PC-9 (cell line): Measurements from ENCODE around the gene PDE4B. TPM values are rescaled to one million over a fixed set of nuclear protein-coding genes. Genes with fewer than 3 reads are reported as not detected.

Experiments used
- BruUV-seq: library from RNA; stranded (reverse); fragments of 400-500 nt; replicated peaks from 2 replicates; lab custom pipeline; 2021; lab: Mats Ljungman, UMichigan
- CTCF ChIA-PET: fragments of 300-600 bp; sonication (Branson Sonifier 250); formaldehyde crosslinking; loops from one replicate; lab custom pipeline; 2022; ENCODE audit warnings: antibody characterized with exemption; lab: Charles Lee
- POLR2A ChIA-PET: fragments of 300-600 bp; sonication (Branson Sonifier 250); formaldehyde crosslinking; loops from one replicate; lab custom pipeline; 2022; ENCODE audit warnings: antibody characterized with exemption; ENCODE audit not compliant: unreplicated experiment; lab: Charles Lee
- DNase-seq, 2 experiments: peaks; one replicate each; pipeline versions ENCODE4 v3.0.0 to v3.0.0-alpha.2; 2015 to 2022; ENCODE audit warnings: mixed read lengths in 1 of 2
- H2AFZ ChIP-seq: fragments of 200-600 bp; sonication (generic); 2 replicates; pipeline ENCODE4 v1.8.1; 2017; ENCODE audit warnings: antibody characterized with exemption
- H3F3A ChIP-seq: fragments of 200-600 bp; sonication (generic); 2 replicates; pipeline ENCODE4 v1.8.1; 2017; ENCODE audit warnings: antibody characterized with exemption, mild to moderate bottlenecking, low read depth; ENCODE audit not compliant: insufficient read depth
- H3K27ac ChIP-seq: fragments of 200-600 bp; sonication (generic); 2 replicates; pipeline ENCODE4 v1.6.1; 2016; ENCODE audit warnings: mixed run types
- H3K27me3 ChIP-seq: fragments of 200-600 bp; sonication (generic); 2 replicates; pipeline ENCODE4 v1.6.1; 2016; ENCODE audit warnings: low read depth, mixed run types; ENCODE audit not compliant: insufficient read depth
- H3K36me3 ChIP-seq: fragments of 200-600 bp; sonication (generic); 2 replicates; pipeline ENCODE4 v1.6.1; 2016; ENCODE audit warnings: low read depth, mixed run types
- H3K4me1 ChIP-seq: fragments of 200-600 bp; sonication (generic); replicated peaks from 2 replicates; pipeline ENCODE4 v1.6.1; 2016; ENCODE audit warnings: mixed run types; ENCODE audit not compliant: insufficient read depth
- H3K4me2 ChIP-seq: fragments of 200-600 bp; sonication (generic); 2 replicates; pipeline ENCODE4 v1.6.1; 2017; ENCODE audit warnings: mixed run types
- H3K4me3 ChIP-seq: fragments of 200-600 bp; sonication (generic); 2 replicates; pipeline ENCODE4 v1.6.1; 2016; ENCODE audit warnings: mixed run types
- H3K79me2 ChIP-seq: fragments of 200-600 bp; sonication (generic); 2 replicates; pipeline ENCODE4 v1.6.1; 2017; ENCODE audit warnings: low read depth, mixed run types
- H3K9me2 ChIP-seq: fragments of 200-600 bp; sonication (generic); 2 replicates; pipeline ENCODE4 v1.8.1; 2017; ENCODE audit warnings: mild to moderate bottlenecking; ENCODE audit not compliant: insufficient read depth
- H3K9me3 ChIP-seq: fragments of 200-600 bp; sonication (generic); 2 replicates; pipeline ENCODE4 v1.8.1; 2016; ENCODE audit warnings: low read depth; ENCODE audit not compliant: insufficient read depth
- H4K20me1 ChIP-seq: fragments of 200-600 bp; sonication (generic); 2 replicates; pipeline ENCODE4 v1.8.1; 2017; ENCODE audit not compliant: insufficient read depth
- EZH2 ChIP-seq: fragments of 200-600 bp; sonication (generic); IDR thresholded peaks from 2 replicates; pipeline ENCODE4 v1.8.0; 2017; ENCODE audit warnings: antibody characterized with exemption, low read depth
- intact Hi-C: fragments of 100-400 bp; cut with micrococcal nuclease; formaldehyde crosslinking; loops from one replicate; pipeline ENCODE4 v1.10.0; 2022; ENCODE audit not compliant: unreplicated experiment
- total RNA-seq: library from RNA; stranded (reverse); gene quantifications from 2 replicates; pipeline ENCODE4 v1.2.3, GENCODE V29; 2021
- TF ChIP-seq, protein P1 (sequence below): fragments of 200-600 bp; sonication (generic); conservative IDR thresholded peaks from 2 replicates; pipeline ENCODE4 v1.6.1; 2017; ENCODE audit warnings: mixed run types, antibody characterized with exemption, mild to moderate bottlenecking, moderate library complexity

The PDE4B gene
- total RNA-seq, 1 experiment from 2014 or later = 1.3 TPM

DNA sequence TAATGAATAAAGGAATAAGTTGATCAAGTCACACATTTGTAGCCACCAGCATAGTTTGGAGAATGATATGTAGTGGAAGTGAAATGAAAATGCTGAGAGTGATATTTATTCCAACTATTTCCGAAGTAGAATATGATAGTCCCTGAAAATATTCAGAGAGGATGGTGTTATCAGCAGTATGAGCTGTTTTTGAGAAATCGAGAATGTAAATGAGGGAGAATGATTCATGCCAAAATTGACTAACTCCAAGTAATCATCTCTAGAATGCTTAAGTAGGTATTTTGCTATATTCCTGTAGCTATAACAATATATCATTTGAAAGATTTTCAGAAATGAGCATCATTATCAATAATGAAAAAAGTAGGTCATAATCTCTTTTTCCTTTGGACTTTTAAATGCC lies 178.9 kb downstream of the PDE4B start:
- H3K4me2 ChIP-seq = no peak overlapping the region
- DNase-seq = no peak
- H3K9me3 ChIP-seq = no peaks in the 10 kb centered on the region
- no peaks in the 10 kb centered on the region for H3K36me3 ChIP-seq
- H3K4me1 ChIP-seq = no peaks in the 10 kb centered on the region
- no peak overlapping the region for H3K4me3 ChIP-seq
- intact Hi-C loops = no loop called here
- no peak for TF ChIP-seq EZH2
- TF ChIP-seq, protein P1, sequence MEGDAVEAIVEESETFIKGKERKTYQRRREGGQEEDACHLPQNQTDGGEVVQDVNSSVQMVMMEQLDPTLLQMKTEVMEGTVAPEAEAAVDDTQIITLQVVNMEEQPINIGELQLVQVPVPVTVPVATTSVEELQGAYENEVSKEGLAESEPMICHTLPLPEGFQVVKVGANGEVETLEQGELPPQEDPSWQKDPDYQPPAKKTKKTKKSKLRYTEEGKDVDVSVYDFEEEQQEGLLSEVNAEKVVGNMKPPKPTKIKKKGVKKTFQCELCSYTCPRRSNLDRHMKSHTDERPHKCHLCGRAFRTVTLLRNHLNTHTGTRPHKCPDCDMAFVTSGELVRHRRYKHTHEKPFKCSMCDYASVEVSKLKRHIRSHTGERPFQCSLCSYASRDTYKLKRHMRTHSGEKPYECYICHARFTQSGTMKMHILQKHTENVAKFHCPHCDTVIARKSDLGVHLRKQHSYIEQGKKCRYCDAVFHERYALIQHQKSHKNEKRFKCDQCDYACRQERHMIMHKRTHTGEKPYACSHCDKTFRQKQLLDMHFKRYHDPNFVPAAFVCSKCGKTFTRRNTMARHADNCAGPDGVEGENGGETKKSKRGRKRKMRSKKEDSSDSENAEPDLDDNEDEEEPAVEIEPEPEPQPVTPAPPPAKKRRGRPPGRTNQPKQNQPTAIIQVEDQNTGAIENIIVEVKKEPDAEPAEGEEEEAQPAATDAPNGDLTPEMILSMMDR = no peak
- ChIA-PET POLR2A (no interaction called here), CTCF (no interaction called here)
- no peak overlapping the region for H3K27ac ChIP-seq
- no peaks in the 10 kb centered on the region for H4K20me1 ChIP-seq
- H3K9me2 ChIP-seq = no peaks in the 10 kb centered on the region
- H3F3A ChIP-seq = no peaks in the 10 kb centered on the region
- no peaks in the 10 kb centered on the region for H3K27me3 ChIP-seq
- H3K79me2 ChIP-seq = no peaks in the 10 kb centered on the region
- H2AFZ ChIP-seq = no peak overlapping the region
- BruUV-seq = no TSS peak

DNA sequence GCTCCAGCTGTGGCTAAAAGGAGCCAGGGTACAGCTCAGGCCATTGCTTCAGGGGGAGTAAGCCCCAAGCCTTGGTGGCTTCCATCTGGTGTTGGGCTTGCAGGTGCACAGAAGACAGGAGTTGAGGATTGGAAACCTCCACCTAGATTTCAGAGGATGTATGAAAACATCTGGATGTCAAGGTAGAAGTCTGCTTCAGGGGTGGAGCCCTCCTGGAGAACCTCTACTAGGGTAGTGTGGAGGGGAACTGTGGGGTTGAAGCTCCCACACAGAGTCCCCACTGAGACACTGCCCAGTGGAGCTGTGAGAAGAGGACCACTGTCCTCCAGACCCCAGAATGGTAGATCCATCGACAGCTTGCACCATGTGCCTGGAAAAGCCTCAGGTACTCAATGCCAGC lies 183.0 kb downstream of the PDE4B start:
- no peaks in the 10 kb centered on the region for H4K20me1 ChIP-seq
- H3K4me3 ChIP-seq = no peak overlapping the region
- no peaks in the 10 kb centered on the region for H3K36me3 ChIP-seq
- no peak overlapping the region for H2AFZ ChIP-seq
- no peak overlapping the region for H3K4me2 ChIP-seq
- H3F3A ChIP-seq = no peaks in the 10 kb centered on the region
- ChIA-PET CTCF (no interaction called here), POLR2A (no interaction called here)
- TF ChIP-seq, protein P1 = no peak
- TF ChIP-seq EZH2 = no peak
- H3K27me3 ChIP-seq = no peaks in the 10 kb centered on the region
- DNase-seq = no peak
- H3K9me2 ChIP-seq = no peaks in the 10 kb centered on the region
- H3K79me2 ChIP-seq = no peaks in the 10 kb centered on the region
- no peak overlapping the region for H3K27ac ChIP-seq
- BruUV-seq = no TSS peak
- no peaks in the 10 kb centered on the region for H3K4me1 ChIP-seq
- intact Hi-C loops = no loop called here
- no peaks in the 10 kb centered on the region for H3K9me3 ChIP-seq

DNA sequence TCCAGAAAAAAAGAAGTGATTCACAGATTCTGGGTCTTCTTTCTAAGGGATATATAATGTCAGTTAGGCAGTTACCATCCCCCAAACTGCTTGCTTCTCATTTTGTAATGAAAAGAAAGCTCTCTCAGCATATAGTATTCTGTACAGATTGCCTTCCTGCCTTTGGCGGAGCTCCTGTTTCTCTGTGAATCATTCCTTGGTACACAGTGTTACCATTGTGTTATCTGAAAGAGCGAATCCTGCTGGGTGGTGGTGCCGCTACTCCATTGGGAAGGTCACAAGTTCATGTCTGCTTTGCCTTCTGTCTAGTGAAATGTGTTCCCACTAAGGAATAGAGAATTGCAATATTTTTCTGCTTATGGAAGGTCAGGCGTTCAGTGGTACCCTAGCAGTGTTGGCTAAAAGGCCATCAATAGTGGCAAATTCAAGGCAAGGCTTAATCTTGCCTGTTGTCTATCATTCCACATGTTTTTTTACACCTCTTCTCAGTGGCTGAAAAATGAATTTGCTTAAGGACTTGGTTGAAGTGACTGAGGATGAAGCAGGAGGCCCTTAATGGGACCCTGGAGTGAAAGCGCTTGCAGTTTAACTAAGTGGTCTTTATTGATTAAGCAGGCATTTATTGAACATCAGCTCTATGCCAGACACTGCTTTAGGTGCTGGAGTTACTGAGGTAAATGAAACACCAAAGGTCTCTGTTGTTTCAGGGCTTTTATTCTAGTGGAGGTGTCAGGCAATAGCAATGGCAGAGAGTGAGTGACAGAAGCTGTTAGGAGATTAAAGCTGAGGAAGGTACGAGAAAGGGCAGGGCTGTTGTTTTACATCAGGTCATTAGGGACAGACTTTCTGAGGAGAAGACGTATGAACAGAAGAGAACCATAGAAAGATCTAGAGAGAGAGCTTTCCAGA lies 186.7 kb downstream of the PDE4B start:
- TF ChIP-seq, protein P1 = no peak
- Histone ChIP-seq H4K20me1 (no peaks in the 10 kb centered on the region), H3K4me2 (no peak overlapping the region)

More for the DNA sequence above, 186.7 kb downstream of the PDE4B start:
- Histone ChIP-seq H3K79me2 (no peaks in the 10 kb centered on the region), H3F3A (no peaks in the 10 kb centered on the region), H3K27me3 (no peaks in the 10 kb centered on the region), H3K4me3 (no peak overlapping the region), H3K27ac (no peak overlapping the region), H3K9me2 (no peaks in the 10 kb centered on the region), H3K9me3 (no peaks in the 10 kb centered on the region), H3K36me3 (no peaks in the 10 kb centered on the region), H3K4me1 (no peaks in the 10 kb centered on the region), H2AFZ (no peak overlapping the region)
- DNase-seq = no peak
- no TSS peak for BruUV-seq
- intact Hi-C loops = no loop called here
- ChIA-PET POLR2A (interaction anchor here (0.6 kb wide), 1 partner anchor 20 kb away, joined by 3 read pairs; no protein-coding TSS in a partner anchor), CTCF (interaction anchor here (0.6 kb wide), 1 partner anchor 760 kb away, joined by 4 read pairs; no protein-coding TSS in a partner anchor)
